OCI-LY1 (cell line): ENCODE data around the gene ARHGEF17.

ENCODE experiments used
- H2AFZ ChIP-seq: fragments of 200-600 bp; sonication (generic), shearing (Covaris generic); 2 replicates; pipeline ENCODE4 v1.6.0; 2014; ENCODE audit warnings: antibody characterized with exemption, mild to moderate bottlenecking, low read length
- H3F3A ChIP-seq: fragments of 200-600 bp; sonication (generic), shearing (Covaris generic); 2 replicates; pipeline ENCODE4 v1.6.0; 2014; ENCODE audit warnings: mild to moderate bottlenecking, antibody characterized with exemption, low read length, moderate library complexity; ENCODE audit not compliant: insufficient read depth
- H3K27ac ChIP-seq: fragments of 200-600 bp; sonication (generic); 2 replicates; pipeline ENCODE4 v1.5.1; 2014; ENCODE audit warnings: low read length, mixed run types, mild to moderate bottlenecking, low read depth; ENCODE audit not compliant: poor library complexity, severe bottlenecking
- H3K27me3 ChIP-seq: fragments of 200-600 bp; sonication (generic); 2 replicates; pipeline ENCODE4 v1.6.0; 2014; ENCODE audit warnings: antibody characterized with exemption, mild to moderate bottlenecking, low read length, moderate library complexity; ENCODE audit not compliant: insufficient read depth
- H3K36me3 ChIP-seq: fragments of 200-600 bp; sonication (generic); 2 replicates; pipeline ENCODE4 v1.6.1; 2014; ENCODE audit warnings: mild to moderate bottlenecking, antibody characterized with exemption, low read length, moderate library complexity, mixed read lengths; ENCODE audit not compliant: insufficient read depth
- H3K4me1 ChIP-seq: fragments of 200-600 bp; sonication (generic); 2 replicates; pipeline ENCODE4 v1.5.1; 2014; ENCODE audit warnings: mild to moderate bottlenecking, low read length, moderate library complexity; ENCODE audit not compliant: insufficient read depth, severe bottlenecking
- H3K4me2 ChIP-seq: fragments of 200-600 bp; sonication (generic), shearing (Covaris generic); 2 replicates; pipeline ENCODE4 v1.6.1; 2014; ENCODE audit warnings: low read length
- H3K4me3 ChIP-seq: fragments of 200-600 bp; sonication (generic); 2 replicates; pipeline ENCODE4 v1.5.1; 2014; ENCODE audit warnings: low read length, low read depth, mild to moderate bottlenecking, mixed read lengths; ENCODE audit not compliant: poor library complexity, severe bottlenecking
- H3K79me2 ChIP-seq: fragments of 200-600 bp; shearing (Covaris generic); 2 replicates; pipeline ENCODE4 v1.6.1; 2016; ENCODE audit warnings: mixed run types, low read length, mixed read lengths; ENCODE audit not compliant: insufficient read depth
- H3K9ac ChIP-seq: fragments of 200-600 bp; sonication (generic), shearing (Covaris generic); 2 replicates; pipeline ENCODE4 v1.6.1; 2014; ENCODE audit warnings: mild to moderate bottlenecking, low read length, mixed read lengths
- H3K9me2 ChIP-seq: fragments of 200-600 bp; sonication (generic), shearing (Covaris generic); 2 replicates; pipeline ENCODE4 v1.6.1; 2014; ENCODE audit warnings: low read depth, mild to moderate bottlenecking, low read length, mixed read lengths
- H3K9me3 ChIP-seq: fragments of 200-600 bp; shearing (Covaris generic); 2 replicates; pipeline ENCODE4 v1.6.1; 2014; ENCODE audit warnings: low read length, mixed read lengths
- H4K20me1 ChIP-seq: fragments of 200-600 bp; sonication (generic), shearing (Covaris generic); 2 replicates; pipeline ENCODE4 v1.6.0; 2016; ENCODE audit warnings: mild to moderate bottlenecking, low read length; ENCODE audit not compliant: insufficient read depth
- EZH2 ChIP-seq: fragments of 200-600 bp; sonication (generic), shearing (Covaris generic); IDR thresholded peaks from 2 replicates; pipeline ENCODE4 v1.8.0; 2017; ENCODE audit warnings: borderline replicate concordance, mixed run types, mild to moderate bottlenecking, antibody characterized with exemption, low read length, moderate library complexity, mixed read lengths
- TF ChIP-seq, protein P1 (sequence below): fragments of 200-600 bp; sonication (generic), shearing (Covaris generic); IDR thresholded peaks from 2 replicates; pipeline ENCODE4 v1.5.1; 2017; ENCODE audit warnings: mild to moderate bottlenecking, antibody characterized with exemption, low read length, moderate library complexity, mixed read lengths

Gene ARHGEF17

DNA sequence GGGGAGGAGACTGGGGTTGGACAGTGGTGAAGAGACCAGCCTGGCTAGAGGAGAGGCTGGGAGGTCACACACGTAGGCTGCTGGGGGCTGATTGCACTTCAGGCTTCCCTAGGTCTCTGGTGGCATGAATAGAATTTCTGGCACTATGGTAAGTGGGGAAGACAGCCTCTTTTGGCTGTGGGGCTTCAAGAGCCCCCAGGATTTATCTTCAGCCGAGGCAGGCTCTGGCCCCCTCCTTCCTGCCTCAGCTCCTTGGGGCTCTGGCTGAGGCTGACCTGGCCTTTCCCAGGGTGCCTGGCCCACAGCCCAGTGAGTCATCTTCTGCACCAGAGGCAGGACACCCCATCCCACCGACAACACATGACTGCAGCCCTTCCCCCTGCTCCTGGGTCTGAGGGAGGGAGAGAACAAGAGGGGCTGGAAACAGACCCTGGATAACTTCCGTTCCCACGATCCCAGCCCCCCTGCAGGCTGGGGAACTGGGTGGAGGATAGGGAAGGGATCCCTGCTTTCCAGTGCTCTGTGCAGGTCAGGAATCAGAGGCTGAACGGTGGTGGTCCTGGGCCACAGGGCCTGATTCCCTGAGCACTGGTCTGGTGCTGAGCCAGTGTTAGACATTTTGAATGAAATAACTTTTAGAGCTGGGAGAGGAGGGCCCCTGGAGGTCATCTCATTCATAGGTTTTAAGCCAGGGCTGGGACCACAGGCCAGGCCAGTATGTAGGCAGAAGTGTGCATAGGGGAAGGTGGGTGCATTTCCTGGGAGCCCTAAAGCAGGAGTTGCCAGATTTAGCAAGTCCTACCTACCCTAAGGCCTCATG lies 26.5 kb downstream of the ARHGEF17 start:
- TF ChIP-seq, protein P1, sequence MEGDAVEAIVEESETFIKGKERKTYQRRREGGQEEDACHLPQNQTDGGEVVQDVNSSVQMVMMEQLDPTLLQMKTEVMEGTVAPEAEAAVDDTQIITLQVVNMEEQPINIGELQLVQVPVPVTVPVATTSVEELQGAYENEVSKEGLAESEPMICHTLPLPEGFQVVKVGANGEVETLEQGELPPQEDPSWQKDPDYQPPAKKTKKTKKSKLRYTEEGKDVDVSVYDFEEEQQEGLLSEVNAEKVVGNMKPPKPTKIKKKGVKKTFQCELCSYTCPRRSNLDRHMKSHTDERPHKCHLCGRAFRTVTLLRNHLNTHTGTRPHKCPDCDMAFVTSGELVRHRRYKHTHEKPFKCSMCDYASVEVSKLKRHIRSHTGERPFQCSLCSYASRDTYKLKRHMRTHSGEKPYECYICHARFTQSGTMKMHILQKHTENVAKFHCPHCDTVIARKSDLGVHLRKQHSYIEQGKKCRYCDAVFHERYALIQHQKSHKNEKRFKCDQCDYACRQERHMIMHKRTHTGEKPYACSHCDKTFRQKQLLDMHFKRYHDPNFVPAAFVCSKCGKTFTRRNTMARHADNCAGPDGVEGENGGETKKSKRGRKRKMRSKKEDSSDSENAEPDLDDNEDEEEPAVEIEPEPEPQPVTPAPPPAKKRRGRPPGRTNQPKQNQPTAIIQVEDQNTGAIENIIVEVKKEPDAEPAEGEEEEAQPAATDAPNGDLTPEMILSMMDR: no peak
- TF ChIP-seq EZH2: no peak
- H3K4me2 ChIP-seq: no peak overlapping the region

DNA sequence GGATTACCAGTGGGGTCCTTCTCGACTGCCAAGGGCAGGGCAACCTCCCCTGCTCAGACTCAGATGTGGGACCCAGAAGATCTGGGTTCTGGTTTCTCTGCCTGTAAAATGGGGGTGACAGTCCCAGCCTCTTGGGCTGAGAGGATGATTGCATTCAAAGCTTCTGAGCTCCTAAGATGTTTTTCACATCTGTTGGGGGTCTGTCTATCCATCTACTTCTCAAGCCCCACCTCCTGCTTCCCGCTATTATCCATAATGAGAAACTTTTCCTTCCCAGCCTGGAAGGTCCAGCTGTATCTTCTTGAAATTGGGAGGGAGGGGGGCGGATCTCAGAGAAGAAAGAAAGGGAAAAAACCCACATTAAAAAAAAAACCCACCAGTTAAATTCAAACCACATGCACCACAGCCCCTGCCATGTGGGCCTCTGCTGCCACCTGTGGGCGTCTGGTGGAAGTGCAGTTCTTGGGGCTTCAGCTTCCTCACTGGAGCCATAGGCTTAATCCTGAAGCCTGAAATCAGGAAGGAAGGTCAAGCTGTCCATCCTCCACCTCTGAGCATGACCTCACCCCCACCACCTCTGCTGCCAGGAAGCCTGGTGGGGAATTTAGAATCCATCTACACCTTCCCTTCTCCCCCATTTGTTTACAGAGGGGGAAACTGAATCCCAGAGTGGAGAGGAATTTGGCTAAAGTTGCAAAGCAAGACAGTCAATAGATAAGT lies 27.3 kb downstream of the ARHGEF17 start:
- Histone ChIP-seq H3K9me3 (no peaks in the 10 kb centered on the region), H3K4me2 (no peak overlapping the region), H3K27me3 (no peaks in the 10 kb centered on the region), H3K27ac (no peak overlapping the region), H3K9ac (no peak overlapping the region), H3K4me3 (no peak overlapping the region), H3K36me3 (no peaks in the 10 kb centered on the region), H4K20me1 (no peaks in the 10 kb centered on the region), H3F3A (no peaks in the 10 kb centered on the region), H2AFZ (no peak overlapping the region), H3K9me2 (no peaks in the 10 kb centered on the region), H3K4me1 (no peaks in the 10 kb centered on the region), H3K79me2 (no peaks in the 10 kb centered on the region)
- TF ChIP-seq, protein P1: peak; percentile 98
- TF ChIP-seq EZH2: no peak

More for the DNA sequence above, 26.5 kb downstream of the ARHGEF17 start:
- H3K4me1 ChIP-seq: no peaks in the 10 kb centered on the region
- H3F3A ChIP-seq: no peaks in the 10 kb centered on the region
- no peak overlapping the region for H3K27ac ChIP-seq
- no peaks in the 10 kb centered on the region for H3K36me3 ChIP-seq
- H3K9me3 ChIP-seq: no peaks in the 10 kb centered on the region
- no peaks in the 10 kb centered on the region for H3K27me3 ChIP-seq
- H3K9ac ChIP-seq: no peak overlapping the region
- no peaks in the 10 kb centered on the region for H4K20me1 ChIP-seq
- H2AFZ ChIP-seq: no peak overlapping the region
- no peak overlapping the region for H3K4me3 ChIP-seq
- no peaks in the 10 kb centered on the region for H3K9me2 ChIP-seq
- no peaks in the 10 kb centered on the region for H3K79me2 ChIP-seq

DNA sequence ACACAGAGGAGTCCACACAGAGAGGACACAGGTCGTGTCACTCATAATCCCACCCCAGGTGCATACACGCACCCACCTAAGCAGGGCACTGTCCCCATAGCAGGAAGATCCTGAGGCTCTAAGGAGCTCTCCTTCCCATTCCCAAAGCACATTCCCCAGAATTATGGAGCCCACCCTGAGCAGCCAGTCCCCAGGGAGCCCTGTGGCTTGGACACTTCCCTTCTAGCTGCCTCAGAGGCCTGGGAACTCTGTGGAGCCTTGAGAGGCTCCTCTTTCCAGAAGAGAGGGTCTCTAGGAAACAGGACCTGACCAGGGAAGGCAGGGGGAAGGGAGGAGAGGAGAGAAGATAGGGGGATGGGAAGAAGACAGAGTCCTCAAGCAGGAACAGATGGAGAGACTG lies 29.8 kb downstream of the ARHGEF17 start:
- Histone ChIP-seq H2AFZ (no peak overlapping the region), H3K27ac (no peak overlapping the region), H3K9me2 (no peaks in the 10 kb centered on the region), H3K36me3 (no peaks in the 10 kb centered on the region), H3K4me1 (no peaks in the 10 kb centered on the region), H3K9me3 (no peaks in the 10 kb centered on the region), H4K20me1 (no peaks in the 10 kb centered on the region), H3K79me2 (no peaks in the 10 kb centered on the region), H3F3A (no peaks in the 10 kb centered on the region), H3K9ac (no peak overlapping the region), H3K4me3 (no peak overlapping the region), H3K4me2 (no peak overlapping the region), H3K27me3 (no peaks in the 10 kb centered on the region)
- no peak for TF ChIP-seq EZH2
- TF ChIP-seq, protein P1: no peak
